ENCODE results near the gene RGSL1.

GRCh38 chr1:182493063-182493462, 43.1 kb downstream of the RGSL1 start:
- no peak for TF ChIP-seq CTCF (conservative IDR thresholded peaks at IDR 0.05 in 1 of 2, IDR thresholded peaks at IDR 0.05 in 1 of 2; ENCODE audit: low read depth in 1 of 2, low read length in 2 of 2)
- TF ChIP-seq EZH2 (IDR thresholded peaks at IDR 0.05; ENCODE audit: low read length, missing control alignments), result no peak

Data from fibroblast of lung (primary cell).